GM18508 (cell line): ENCODE measurements around the gene TRMT44.

Experiments
- ATAC-seq: cut with Tn5 transposase; IDR thresholded peaks from one replicate; pipeline ENCODE4 v1.9.1; 2021; ENCODE audit warnings: moderate number of reproducible peaks; ENCODE audit not compliant: insufficient read depth, unreplicated experiment

The TRMT44 gene

GRCh38 chr4:8524595-8525382, 84.2 kb downstream of the TRMT44 start:
- no peak for ATAC-seq

DNA sequence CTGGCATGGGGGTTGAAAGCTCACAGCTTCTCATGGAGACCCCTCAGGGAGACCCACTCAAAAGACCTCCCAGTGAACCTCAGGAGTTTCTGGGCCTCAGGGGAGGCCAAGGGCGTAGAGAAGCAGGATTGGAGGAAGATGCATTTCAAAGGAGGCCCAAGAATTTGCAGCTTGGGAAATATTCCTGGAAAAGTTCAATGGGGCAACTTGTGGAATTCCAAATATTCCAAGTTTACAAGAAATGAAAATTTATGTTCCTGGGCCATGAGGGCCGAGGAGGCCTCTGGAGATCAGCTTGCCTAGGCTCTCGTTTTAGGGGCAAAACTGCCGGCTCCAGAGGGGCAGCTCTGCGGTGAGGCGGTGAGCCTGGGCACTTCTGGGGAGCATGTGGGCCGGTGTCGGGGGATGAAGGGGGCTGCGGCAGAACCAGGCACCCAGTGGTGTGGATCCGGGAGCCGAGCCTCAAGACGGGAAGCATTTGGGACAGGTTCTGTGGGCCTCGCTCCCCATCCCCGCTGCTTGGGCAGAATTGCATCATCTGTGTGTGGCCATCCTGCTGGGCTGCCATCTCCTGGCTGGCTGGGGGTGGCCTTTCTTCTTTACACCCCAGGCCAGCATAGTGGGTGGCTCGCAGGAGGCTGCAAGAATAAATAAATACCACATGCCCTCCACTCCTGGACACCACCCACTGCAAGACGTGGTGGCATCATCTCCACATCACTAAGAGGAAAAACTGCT, 85.0 kb downstream of the TRMT44 start:
- no peak for ATAC-seq
